Activated naive CD8-positive, alpha-beta T cell (primary cell): ENCODE measurements around the gene FOXQ1.
A peak's percentile ranks its signal among the peaks of the same experiment; 100 is the strongest.

Experiments used
- H3K27ac Mint-ChIP-seq: one replicate; pipeline ENCODE4 v1.8.0; 2021; ENCODE audit warnings: mixed read lengths
- H3K27me3 Mint-ChIP-seq: one replicate; pipeline ENCODE4 v1.8.0; 2021; ENCODE audit warnings: mixed read lengths
- H3K36me3 Mint-ChIP-seq: one replicate; pipeline ENCODE4 v1.8.0; 2021; ENCODE audit warnings: mixed read lengths
- H3K4me1 Mint-ChIP-seq: one replicate; pipeline ENCODE4 v1.8.0; 2021; ENCODE audit warnings: low read depth, mixed read lengths
- H3K4me3 Mint-ChIP-seq: one replicate; pipeline ENCODE4 v1.8.0; 2021; ENCODE audit warnings: mild to moderate bottlenecking, mixed read lengths
- H3K9me3 Mint-ChIP-seq: one replicate; pipeline ENCODE4 v1.8.0; 2021; ENCODE audit warnings: low read depth, mixed read lengths

FOXQ1 gene

DNA sequence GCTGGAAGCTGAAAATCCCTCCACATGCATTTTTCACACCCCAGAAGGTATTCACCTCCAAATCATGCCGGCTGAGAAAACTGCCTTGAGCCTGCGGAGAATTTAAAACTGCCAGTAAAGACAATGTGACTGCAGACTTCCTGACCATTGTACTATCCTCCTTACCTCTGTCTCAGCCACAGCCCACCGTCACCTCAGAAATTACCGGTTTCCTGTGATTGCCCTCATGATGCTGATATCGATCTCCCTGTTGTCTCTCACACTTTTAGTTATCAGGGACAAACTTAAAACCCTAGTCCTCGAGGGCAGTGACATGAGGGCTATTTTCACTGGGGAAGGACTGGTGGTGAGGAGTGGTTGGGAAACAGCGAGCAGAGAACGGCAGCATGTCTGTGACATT lies 30.2 kb upstream of the FOXQ1 start:
- H3K36me3 Mint-ChIP-seq = no peaks in the 10 kb centered on the region
- no peaks in the 10 kb centered on the region for H3K4me1 Mint-ChIP-seq
- peaks cover 14% of the 10 kb centered on the region for H3K27me3 Mint-ChIP-seq
- no peak overlapping the region for H3K4me3 Mint-ChIP-seq
- H3K27ac Mint-ChIP-seq = no peak overlapping the region
- no peaks in the 10 kb centered on the region for H3K9me3 Mint-ChIP-seq

DNA sequence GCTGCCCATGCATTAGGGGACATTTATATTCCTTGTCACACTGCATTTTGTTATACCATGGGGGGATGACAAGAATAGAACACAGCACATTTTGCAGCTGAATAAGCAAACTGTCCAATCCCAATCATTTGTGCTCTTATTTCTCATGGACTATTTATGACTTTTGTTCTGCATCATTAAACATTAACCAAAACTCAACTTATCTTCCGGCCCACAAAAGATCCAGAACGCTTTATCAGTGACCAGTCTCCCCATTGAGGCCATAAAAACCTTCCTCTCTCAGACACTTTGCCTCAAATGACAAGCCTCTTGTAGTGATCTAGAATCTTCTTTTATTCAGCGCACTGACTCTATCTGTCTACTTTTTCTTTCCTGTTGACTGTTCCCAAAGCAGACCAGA lies 28.4 kb upstream of the FOXQ1 start:
- no peaks in the 10 kb centered on the region for H3K9me3 Mint-ChIP-seq
- H3K27me3 Mint-ChIP-seq = peaks cover 17% of the 10 kb centered on the region
- H3K27ac Mint-ChIP-seq = no peak overlapping the region
- no peak overlapping the region for H3K4me3 Mint-ChIP-seq
- H3K4me1 Mint-ChIP-seq = no peaks in the 10 kb centered on the region
- no peaks in the 10 kb centered on the region for H3K36me3 Mint-ChIP-seq

DNA sequence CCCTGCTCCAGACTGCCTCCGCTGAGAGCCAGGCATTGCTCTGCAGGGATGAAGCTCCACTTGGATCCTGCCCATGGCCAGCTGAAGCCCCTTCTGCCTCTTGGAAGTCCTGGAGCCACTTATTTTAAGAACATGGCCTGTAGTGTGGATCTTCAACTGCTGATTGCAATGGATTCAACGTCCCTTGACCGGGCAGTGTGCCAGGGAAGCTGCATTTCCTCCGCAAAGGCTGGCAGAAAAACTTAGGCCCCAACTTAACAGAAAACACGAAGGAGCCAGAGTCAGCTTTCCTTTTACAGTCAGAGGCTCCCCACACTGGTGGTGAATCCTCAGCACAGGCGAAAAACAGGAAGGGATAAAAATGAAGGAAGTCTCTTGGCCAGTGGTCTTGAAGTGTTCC lies 26.3 kb upstream of the FOXQ1 start:
- Mint-ChIP-seq H3K36me3 (no peaks in the 10 kb centered on the region), H3K9me3 (no peaks in the 10 kb centered on the region), H3K27me3 (peaks cover 17% of the 10 kb centered on the region), H3K4me1 (no peaks in the 10 kb centered on the region), H3K27ac (no peak overlapping the region), H3K4me3 (no peak overlapping the region)

DNA sequence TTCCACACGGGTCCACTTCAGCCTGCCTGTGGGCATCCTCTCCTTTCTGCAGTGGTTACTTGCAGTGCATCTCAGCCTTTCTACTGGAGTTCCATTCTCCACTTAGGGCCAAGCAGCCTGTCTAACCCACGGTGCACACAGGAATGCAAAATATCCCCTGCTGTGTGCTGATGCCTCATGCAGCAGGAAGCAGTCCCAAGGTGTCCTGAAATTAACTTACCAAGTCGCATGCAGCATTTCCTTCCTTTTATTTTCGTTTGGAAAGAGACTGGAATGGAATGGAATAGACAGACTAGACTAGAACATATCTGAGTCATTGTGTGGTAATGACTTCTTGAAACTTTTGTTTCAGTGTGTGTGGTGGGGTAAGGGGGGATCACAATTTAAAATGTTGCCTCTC lies 25.9 kb upstream of the FOXQ1 start:
- Mint-ChIP-seq H3K4me1 (no peaks in the 10 kb centered on the region), H3K27me3 (peaks cover 16% of the 10 kb centered on the region), H3K36me3 (no peaks in the 10 kb centered on the region), H3K27ac (no peak overlapping the region), H3K9me3 (no peaks in the 10 kb centered on the region), H3K4me3 (no peak overlapping the region)

- Mint-ChIP-seq H3K9me3 (no peaks in the 10 kb centered on the region), H3K36me3 (no peaks in the 10 kb centered on the region), H3K27ac (no peak overlapping the region), H3K27me3 (peaks cover 11% of the 10 kb centered on the region), H3K4me1 (no peaks in the 10 kb centered on the region), H3K4me3 (no peak overlapping the region)
Observed at GRCh38 chr6:1287103-1287591, 24.8 kb upstream of the FOXQ1 start.

GRCh38 chr6:1290086-1290485 lies 21.8 kb upstream of the FOXQ1 start:
- H3K27me3 Mint-ChIP-seq = peaks cover 12% of the 10 kb centered on the region
- no peaks in the 10 kb centered on the region for H3K36me3 Mint-ChIP-seq
- H3K4me3 Mint-ChIP-seq = no peak overlapping the region
- peaks cover 5% of the 10 kb centered on the region for H3K9me3 Mint-ChIP-seq
- no peak overlapping the region for H3K27ac Mint-ChIP-seq
- H3K4me1 Mint-ChIP-seq = no peaks in the 10 kb centered on the region

- Mint-ChIP-seq H3K36me3 (no peaks in the 10 kb centered on the region), H3K4me3 (no peak overlapping the region), H3K4me1 (no peaks in the 10 kb centered on the region), H3K27ac (no peak overlapping the region), H3K27me3 (peaks cover 16% of the 10 kb centered on the region), H3K9me3 (peaks cover 5% of the 10 kb centered on the region)
Observed at GRCh38 chr6:1290805-1291204, 21.1 kb upstream of the FOXQ1 start.

DNA sequence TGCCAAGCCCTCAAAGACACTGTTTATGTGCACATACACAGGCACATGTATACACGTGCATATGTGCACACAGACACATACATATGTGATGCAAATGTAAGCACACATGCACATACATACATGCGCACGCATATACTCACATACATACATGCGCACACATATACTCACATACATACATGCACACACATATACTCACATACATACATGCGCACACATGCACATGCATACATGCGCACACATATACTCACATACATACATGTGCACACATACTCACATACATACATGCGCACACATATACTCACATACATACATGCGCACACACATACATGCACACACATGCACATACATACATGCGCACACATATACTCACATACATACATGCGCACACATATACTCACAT lies 20.5 kb upstream of the FOXQ1 start:
- no peak overlapping the region for H3K4me3 Mint-ChIP-seq
- peaks cover 5% of the 10 kb centered on the region for H3K9me3 Mint-ChIP-seq
- no peak overlapping the region for H3K27ac Mint-ChIP-seq
- H3K27me3 Mint-ChIP-seq = peaks cover 16% of the 10 kb centered on the region
- H3K4me1 Mint-ChIP-seq = no peaks in the 10 kb centered on the region
- H3K36me3 Mint-ChIP-seq = no peaks in the 10 kb centered on the region

GRCh38 chr6:1295420-1295819 lies 16.5 kb upstream of the FOXQ1 start:
- Mint-ChIP-seq H3K36me3 (no peaks in the 10 kb centered on the region), H3K27ac (no peak overlapping the region), H3K4me1 (no peaks in the 10 kb centered on the region), H3K9me3 (peaks cover 5% of the 10 kb centered on the region), H3K27me3 (peaks cover 21% of the 10 kb centered on the region), H3K4me3 (no peak overlapping the region)

DNA sequence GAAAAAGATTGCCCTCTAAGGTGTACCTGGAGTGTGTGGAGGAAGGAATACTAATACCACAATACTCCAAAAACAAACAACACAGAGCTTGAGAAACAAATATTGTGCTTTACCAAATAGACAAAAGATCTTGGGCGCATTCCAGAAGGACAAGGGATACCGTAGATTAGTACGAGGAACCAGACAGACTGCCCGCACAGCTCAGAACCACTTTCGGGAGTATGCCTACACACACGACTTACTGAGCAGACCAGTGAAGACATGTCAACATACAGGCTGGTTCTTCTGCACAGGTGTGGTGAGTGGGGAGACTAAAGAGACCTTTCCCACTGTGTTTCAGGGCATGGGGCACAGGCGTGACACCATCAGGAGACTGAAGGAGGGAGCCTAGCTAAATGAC lies 15.8 kb upstream of the FOXQ1 start:
- Mint-ChIP-seq H3K4me3 (no peak overlapping the region), H3K27ac (no peak overlapping the region), H3K36me3 (no peaks in the 10 kb centered on the region), H3K9me3 (peaks cover 7% of the 10 kb centered on the region), H3K27me3 (peaks cover 21% of the 10 kb centered on the region), H3K4me1 (no peaks in the 10 kb centered on the region)

- no peak overlapping the region for H3K4me3 Mint-ChIP-seq
- H3K27ac Mint-ChIP-seq = no peak overlapping the region
- H3K9me3 Mint-ChIP-seq = peaks cover 12% of the 10 kb centered on the region
- peaks cover 21% of the 10 kb centered on the region for H3K27me3 Mint-ChIP-seq
- no peaks in the 10 kb centered on the region for H3K36me3 Mint-ChIP-seq
- no peaks in the 10 kb centered on the region for H3K4me1 Mint-ChIP-seq
Observed at GRCh38 chr6:1296542-1296941, 15.4 kb upstream of the FOXQ1 start.

GRCh38 chr6:1297746-1298145 lies 14.2 kb upstream of the FOXQ1 start:
- Mint-ChIP-seq H3K36me3 (peaks cover 2% of the 10 kb centered on the region), H3K27me3 (peaks cover 20% of the 10 kb centered on the region), H3K4me3 (no peak overlapping the region), H3K9me3 (peaks cover 23% of the 10 kb centered on the region), H3K27ac (no peak overlapping the region), H3K4me1 (no peaks in the 10 kb centered on the region)

- Mint-ChIP-seq H3K27ac (no peak overlapping the region), H3K4me3 (no peak overlapping the region), H3K4me1 (no peaks in the 10 kb centered on the region), H3K9me3 (peaks cover 24% of the 10 kb centered on the region), H3K36me3 (peaks cover 2% of the 10 kb centered on the region), H3K27me3 (peaks cover 23% of the 10 kb centered on the region)
Observed at GRCh38 chr6:1298768-1299167, 13.1 kb upstream of the FOXQ1 start.

DNA sequence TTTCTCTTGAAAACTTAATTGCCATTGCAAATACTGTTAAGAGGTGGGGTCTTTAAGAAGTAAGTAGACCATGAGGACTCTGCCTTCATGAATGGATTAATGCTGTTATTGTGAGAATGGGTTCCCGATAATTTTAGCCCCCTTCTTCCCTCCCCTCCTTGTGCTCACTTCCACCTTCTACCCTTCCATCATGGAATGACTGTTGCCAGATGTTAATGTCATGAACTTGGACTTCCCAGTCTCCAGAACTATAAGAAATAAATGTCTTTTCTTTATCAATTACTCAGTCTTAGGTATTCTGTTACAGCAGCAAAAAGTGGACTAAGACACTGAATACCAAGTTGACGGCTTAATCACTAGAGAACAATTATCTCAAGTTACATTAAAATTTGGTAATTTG lies 5.8 kb upstream of the FOXQ1 start:
- Mint-ChIP-seq H3K4me1 (peaks cover 7% of the 10 kb centered on the region), H3K9me3 (peaks cover 26% of the 10 kb centered on the region), H3K4me3 (no peak overlapping the region), H3K27ac (no peak overlapping the region), H3K36me3 (peaks cover 2% of the 10 kb centered on the region), H3K27me3 (peaks cover 29% of the 10 kb centered on the region)

- peaks cover 7% of the 10 kb centered on the region for H3K9me3 Mint-ChIP-seq
- peaks cover 32% of the 10 kb centered on the region for H3K27me3 Mint-ChIP-seq
- H3K4me1 Mint-ChIP-seq = peaks cover 16% of the 10 kb centered on the region
- no peaks in the 10 kb centered on the region for H3K36me3 Mint-ChIP-seq
- H3K4me3 Mint-ChIP-seq = no peak overlapping the region
- H3K27ac Mint-ChIP-seq = no peak overlapping the region
Observed at GRCh38 chr6:1309366-1309765, 2.5 kb upstream of the FOXQ1 start.

DNA sequence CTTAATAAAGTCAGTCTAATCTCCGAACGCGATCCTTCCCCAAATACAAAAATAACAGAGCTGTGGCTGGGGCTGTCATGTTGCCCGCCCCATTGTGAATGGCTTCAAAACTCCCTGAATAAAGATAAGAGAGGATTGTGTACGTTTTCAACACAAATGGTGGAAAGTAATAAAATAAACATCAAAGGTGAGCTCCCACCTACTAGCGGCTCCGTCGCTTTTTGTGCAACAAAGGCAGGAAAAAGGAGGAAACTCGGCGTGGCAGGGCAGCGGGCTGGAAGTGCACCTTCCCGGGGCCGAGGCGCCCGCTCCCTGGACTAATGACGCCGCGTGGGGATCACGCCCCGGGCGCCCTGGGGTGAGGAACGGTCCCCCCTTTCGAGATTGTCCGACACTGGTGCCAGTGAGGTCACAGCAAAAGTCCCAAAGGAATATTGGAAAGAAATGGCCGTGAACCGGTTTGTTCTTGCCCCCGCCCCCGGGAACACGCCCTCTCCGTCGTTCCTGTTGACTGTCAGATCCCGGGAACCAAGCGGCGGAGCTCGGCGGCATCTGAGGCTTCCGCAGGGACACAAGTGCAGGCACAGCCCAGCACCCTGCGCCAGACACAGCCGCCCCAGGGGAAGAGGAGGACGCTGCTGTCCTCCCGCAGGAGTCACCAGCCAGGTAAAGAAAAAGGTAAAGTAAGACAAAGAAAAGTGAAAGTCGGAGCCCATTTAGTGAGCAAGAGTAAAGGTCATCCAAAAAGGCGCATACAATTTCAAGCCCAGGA lies 1.1 kb upstream of the FOXQ1 start:
- H3K27ac Mint-ChIP-seq = no peak overlapping the region
- peaks cover 7% of the 10 kb centered on the region for H3K9me3 Mint-ChIP-seq
- peaks cover 38% of the 10 kb centered on the region for H3K27me3 Mint-ChIP-seq
- H3K36me3 Mint-ChIP-seq = no peaks in the 10 kb centered on the region
- peak overlapping the region; percentile 79 for H3K4me3 Mint-ChIP-seq
- peaks cover 22% of the 10 kb centered on the region for H3K4me1 Mint-ChIP-seq
